Skin epidermis (tissue), 12 donors: Measurements from ENCODE around the gene SLC5A9.

Source experiments
- H3K27ac ChIP-seq, 21 experiments: fragments of 200-600 bp; sonication (generic) in 11 of 21; one replicate each; pipeline ENCODE4 v1.5.0; 2020; ENCODE audit warnings: mild to moderate bottlenecking in 3 of 21, inconsistent platforms in 2 of 21, moderate library complexity in 2 of 21
- H3K4me3 ChIP-seq, 7 experiments: fragments of 200-600 bp; sonication (generic) in 2 of 7; one replicate each; pipeline ENCODE4 v1.5.0; 2020; ENCODE audit warnings: inconsistent platforms in 2 of 7, mild to moderate bottlenecking in 2 of 7, moderate library complexity in 1 of 7

Gene SLC5A9

DNA sequence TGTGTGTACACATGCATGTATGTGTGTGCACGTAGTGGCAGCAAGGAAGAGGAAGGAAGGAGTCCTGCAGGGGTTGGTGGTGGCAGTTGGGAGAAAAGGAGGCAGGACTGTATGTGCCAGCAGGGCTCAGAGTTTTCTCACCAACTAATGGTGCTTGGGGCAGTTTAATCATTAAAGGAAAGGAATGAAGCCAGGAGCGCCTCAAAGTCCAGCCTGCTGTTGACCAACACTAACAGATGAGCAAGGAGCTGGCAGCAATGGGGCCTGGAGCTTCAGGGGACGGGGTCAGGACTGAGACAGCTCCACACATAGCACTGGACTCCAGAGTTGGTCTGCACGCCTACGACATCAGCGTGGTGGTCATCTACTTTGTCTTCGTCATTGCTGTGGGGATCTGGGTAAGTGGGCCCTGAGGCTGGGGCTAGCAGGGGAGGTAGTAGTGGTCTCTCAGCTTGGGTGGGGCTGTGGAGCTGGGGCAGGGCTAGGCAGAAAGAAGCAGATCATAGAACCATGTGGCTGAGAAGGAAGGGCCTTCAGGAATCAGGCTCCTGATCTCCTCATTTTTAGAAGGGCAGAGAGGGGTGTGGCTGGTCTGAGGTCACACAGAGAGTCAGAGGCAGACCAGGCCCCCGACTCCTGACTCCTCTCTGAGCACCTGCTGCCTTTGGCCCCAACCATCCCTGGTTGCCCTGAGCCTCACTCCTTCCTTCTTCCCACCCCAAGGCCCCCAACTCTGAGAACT is at the start of gene SLC5A9:
Gene SLC5A9 (plus strand): TSS at position 216 of the 742 bp plus-strand sequence. CDS start 21 bp downstream, at position 237.
- H3K4me3 ChIP-seq: no peak within 1 kb of the TSS
- no peak within 1 kb of the TSS for H3K27ac ChIP-seq

GRCh38 chr1:48175116-48175515 is 47.4 kb upstream of the SLC5A9 start:
- no peak overlapping the region for H3K27ac ChIP-seq
- no peak overlapping the region for H3K4me3 ChIP-seq

DNA sequence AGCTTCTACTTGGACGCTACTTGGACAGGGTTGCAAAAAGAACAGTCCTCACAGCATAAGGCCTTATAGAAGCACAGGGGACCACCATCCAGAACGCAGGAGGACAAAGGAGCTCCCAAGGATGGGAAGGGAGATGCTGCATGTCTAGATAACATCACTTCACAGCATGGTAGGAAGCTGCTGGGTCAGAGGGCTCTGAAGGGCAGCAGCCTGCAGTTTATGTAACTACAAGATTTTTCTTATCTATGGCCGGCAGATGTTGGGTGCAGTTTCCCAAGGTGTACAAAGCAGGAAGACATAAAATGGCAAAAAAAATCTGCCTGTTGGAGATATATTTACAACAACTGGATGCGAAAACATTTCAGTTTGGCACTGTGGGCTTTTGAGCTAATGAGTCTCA is 45.3 kb upstream of the SLC5A9 start:
- Histone ChIP-seq H3K27ac (no peak overlapping the region), H3K4me3 (no peak overlapping the region)

GRCh38 chr1:48181669-48182367 is 40.7 kb upstream of the SLC5A9 start:
- peak overlapping the region in 1 of 21 experiments; percentile 18 for H3K27ac ChIP-seq
- no peak overlapping the region for H3K4me3 ChIP-seq

DNA sequence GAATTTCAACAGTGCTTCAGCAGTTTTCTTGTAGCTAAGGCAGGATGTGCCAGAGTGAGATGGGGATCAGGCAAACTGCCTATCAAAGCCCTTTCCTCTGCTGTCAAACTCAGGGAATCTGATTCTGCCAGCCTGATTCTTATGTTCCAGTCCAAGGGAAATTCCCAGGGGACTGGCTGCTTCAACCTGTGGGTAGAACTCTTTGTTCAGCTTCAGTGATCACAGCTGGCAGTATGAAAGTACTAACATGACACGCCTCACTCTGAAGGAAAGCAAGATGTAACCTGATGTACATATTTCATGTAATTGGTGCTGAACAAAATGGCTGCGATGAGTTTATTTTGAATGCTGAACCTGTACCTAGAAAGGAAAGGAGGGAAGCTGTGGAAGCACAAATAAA is 40.1 kb upstream of the SLC5A9 start:
- Histone ChIP-seq H3K4me3 (no peak overlapping the region), H3K27ac (peak overlapping the region in 1 of 21 experiments; percentile 18)

- H3K4me3 ChIP-seq: no peak overlapping the region
- H3K27ac ChIP-seq: no peak overlapping the region
These were observed 36.1 kb upstream of the SLC5A9 start for GRCh38 chr1:48186306-48186839.

GRCh38 chr1:48187969-48188563 is 34.5 kb upstream of the SLC5A9 start:
- Histone ChIP-seq H3K4me3 (no peak overlapping the region), H3K27ac (no peak overlapping the region)

GRCh38 chr1:48190881-48191280 is 31.6 kb upstream of the SLC5A9 start:
- no peak overlapping the region for H3K4me3 ChIP-seq
- no peak overlapping the region for H3K27ac ChIP-seq

DNA sequence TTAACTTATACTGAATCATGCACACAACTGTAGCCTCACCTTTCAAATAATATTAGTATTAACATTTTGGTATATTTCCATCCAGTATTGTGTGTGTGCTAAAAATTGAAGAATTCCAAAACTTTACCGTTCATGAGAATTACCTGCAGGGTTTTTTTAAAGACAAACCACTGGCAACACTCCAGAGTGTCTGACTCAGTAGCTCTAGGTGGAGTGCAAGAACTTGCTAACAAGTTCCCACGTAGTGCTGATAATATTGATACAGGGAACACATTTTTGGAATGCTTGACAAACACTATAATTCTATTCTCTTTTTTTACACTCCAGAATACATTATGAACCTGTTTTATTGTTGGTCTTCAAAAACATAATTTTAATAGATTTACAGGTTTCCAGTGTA is 27.7 kb upstream of the SLC5A9 start:
- H3K4me3 ChIP-seq: no peak overlapping the region
- no peak overlapping the region for H3K27ac ChIP-seq

DNA sequence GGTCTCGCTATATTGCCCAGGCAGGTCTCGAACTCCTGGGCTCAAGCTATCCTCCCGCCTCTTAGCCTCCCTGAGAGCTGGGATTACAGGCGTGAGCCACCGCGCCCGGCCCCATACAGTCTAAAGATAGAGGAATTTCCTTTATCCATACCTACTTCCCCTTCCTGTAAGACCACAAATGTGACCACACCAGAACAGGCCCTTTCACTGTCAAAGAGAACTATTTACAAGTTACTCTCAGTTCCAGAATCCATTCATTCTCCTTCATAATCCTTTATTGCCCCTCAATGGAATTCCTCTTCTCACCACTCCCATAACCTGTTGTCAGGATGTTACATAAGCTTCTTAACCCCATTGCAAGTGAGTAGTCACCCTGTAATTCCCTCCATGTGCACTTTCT is 26.3 kb upstream of the SLC5A9 start:
- Histone ChIP-seq H3K4me3 (no peak overlapping the region), H3K27ac (no peak overlapping the region)

- no peak overlapping the region for H3K4me3 ChIP-seq
- no peak overlapping the region for H3K27ac ChIP-seq
These were observed 23.5 kb upstream of the SLC5A9 start for GRCh38 chr1:48198970-48199369.

DNA sequence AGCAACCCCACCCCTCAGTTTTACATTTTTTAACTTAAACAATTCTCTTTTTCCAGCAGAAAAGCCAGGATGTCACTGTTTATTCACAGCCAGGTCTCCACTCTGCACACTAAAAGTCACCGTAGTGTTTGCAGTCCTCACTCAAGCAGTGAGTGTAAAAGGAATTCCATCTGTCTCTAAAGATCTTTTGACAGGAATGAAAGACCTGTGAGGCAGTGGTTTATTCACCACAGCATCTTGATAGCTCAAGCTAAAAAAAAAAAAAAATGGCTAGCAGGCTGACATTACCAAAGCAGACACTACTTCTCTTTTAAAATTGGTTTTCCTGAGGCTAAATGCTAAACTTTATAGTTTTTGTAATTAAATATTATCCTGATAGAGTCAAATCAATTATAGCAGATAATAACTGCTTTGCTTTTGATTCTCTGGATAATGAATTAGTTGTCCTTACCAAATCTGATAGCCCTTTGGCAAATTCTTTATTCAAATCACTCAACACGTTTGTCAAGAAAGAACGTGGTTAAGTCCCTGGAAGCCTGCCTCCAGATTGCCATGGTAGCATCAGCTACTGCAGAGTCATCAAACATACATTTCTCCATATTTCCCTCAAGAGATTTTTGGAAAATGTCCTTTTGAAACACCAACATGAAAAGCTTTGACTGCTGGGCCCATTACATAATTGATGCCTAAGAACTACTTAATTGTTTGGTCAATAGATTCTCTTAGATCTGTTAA is 22.2 kb upstream of the SLC5A9 start:
- no peak overlapping the region for H3K4me3 ChIP-seq
- peak overlapping the region in 1 of 21 experiments; percentile 51 for H3K27ac ChIP-seq

DNA sequence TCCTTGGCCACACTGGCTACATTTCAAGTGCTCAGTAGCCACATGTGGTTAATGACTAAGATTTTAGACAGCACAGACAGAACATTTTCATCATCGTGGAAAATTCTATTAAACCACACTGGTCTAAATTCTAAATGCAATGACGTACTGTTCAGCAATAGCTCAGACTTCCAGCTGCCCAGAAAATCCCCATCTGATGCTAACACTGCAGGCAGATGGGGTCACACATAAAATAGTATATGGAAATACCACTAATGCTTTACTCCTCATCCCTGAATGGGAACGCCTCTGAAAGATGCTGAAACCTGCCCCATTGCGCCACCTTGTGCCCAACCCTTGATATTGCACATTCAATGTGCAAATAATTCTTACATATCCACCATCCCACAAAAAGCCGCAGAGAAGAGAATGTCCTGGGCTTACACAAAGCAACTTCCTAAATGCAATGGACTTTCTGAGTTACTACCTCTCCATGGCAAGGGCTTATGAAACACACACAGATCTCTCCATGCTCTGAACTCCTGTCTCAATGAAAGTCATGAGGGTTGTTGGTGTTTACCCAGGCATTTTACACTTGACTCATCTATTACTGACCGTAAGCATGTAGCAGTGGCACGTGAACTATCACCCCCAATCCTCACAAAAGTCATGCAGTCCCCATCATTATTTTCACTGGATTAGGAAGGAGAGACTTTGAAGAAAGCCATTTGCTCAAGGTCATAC is 20.3 kb upstream of the SLC5A9 start:
- Histone ChIP-seq H3K27ac (no peak overlapping the region), H3K4me3 (no peak overlapping the region)

- no peak overlapping the region for H3K4me3 ChIP-seq
- no peak overlapping the region for H3K27ac ChIP-seq
These were observed 19.1 kb upstream of the SLC5A9 start for GRCh38 chr1:48203287-48203900.

DNA sequence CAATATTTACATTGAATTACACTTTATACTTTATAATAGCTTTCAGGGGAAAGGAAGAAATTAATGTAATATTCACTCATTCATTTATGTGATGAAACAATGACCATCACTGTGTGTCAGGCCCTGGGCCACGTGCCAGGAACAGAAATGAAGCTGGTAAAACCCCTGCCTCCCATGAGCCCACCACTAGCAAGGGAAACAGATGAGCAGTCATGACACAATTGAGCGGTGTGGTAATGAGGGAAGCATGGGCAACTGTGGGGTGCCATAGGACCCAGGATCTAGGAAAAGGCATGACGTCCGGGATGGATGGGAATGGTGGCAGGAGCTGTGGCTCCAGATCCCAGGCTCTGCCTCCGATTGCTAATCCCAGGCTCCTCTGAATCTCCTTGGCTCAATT is 17.0 kb upstream of the SLC5A9 start:
- Histone ChIP-seq H3K4me3 (no peak overlapping the region), H3K27ac (peak overlapping the region in 3 of 21 experiments; percentile 45 to 72 (median 52))

DNA sequence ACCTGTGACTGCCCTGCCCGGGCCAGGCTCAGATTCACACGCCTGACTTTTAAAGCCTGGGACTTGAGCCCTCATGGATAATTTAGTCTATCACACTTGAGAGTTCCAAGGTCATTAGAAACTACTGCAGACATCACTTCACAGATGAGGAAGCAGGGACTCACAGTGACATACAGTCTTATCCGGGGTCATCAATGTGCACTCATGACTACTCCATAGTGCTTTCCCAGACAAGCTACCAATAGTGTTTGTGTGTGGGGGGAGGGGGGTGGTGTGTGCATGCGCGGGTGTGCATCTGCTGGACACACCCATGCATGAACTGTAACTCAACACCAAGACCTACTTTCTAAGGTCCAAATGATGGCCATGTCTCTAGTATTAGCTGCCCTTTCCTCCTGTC is 16.1 kb upstream of the SLC5A9 start:
- H3K4me3 ChIP-seq: no peak overlapping the region
- peak overlapping the region in 5 of 21 experiments; percentile 25 to 72 (median 45) for H3K27ac ChIP-seq

GRCh38 chr1:48207131-48207530 is 15.4 kb upstream of the SLC5A9 start:
- Histone ChIP-seq H3K4me3 (no peak overlapping the region), H3K27ac (peak overlapping the region in 12 of 21 experiments; percentile 1 to 84 (median 52))

GRCh38 chr1:48207536-48208075 is 14.9 kb upstream of the SLC5A9 start:
- Histone ChIP-seq H3K4me3 (no peak overlapping the region), H3K27ac (peak overlapping the region in 11 of 21 experiments; percentile 1 to 84 (median 55))

GRCh38 chr1:48208251-48208650 is 14.3 kb upstream of the SLC5A9 start:
- H3K4me3 ChIP-seq: no peak overlapping the region
- H3K27ac ChIP-seq: peak overlapping the region in 2 of 21 experiments; percentile 79 to 84
